ENCODE measurements around the gene CRACR2A. TPM values are rescaled to one million over a fixed set of nuclear protein-coding genes. Genes with fewer than 3 reads are reported as not detected.

CRACR2A gene
- total and polyA plus RNA-seq, 10 of the 15 experiments (the other 5 are each of a cell fraction or from before 2014, with no cell fraction given): 2.1 to 18.0 (median 13.2) TPM

- Histone ChIP-seq H3K4me2 (ENCODE audit: control insufficient read depth, insufficient read depth) (no peak overlapping the region), H2AFZ (ENCODE audit: control insufficient read depth, low read depth, low read length) (no peak overlapping the region), H3K4me1 (ENCODE audit: control insufficient read depth, insufficient read depth, low read length) (no peaks in the 10 kb centered on the region), H3K79me2 (ENCODE audit: control insufficient read depth, insufficient read depth, low read length) (no peaks in the 10 kb centered on the region), H4K20me1 (ENCODE audit: control insufficient read depth, insufficient read depth) (no peaks in the 10 kb centered on the region; the same call in 1 of the 2 replicates), H3K36me3 (ENCODE audit: control insufficient read depth in 2 of 2, insufficient read depth in 2 of 2, low read length in 1 of 2) (no peaks in the 10 kb centered on the region), H3K27me3 (replicated peaks in 1 of 2; ENCODE audit: control insufficient read depth in 2 of 2, insufficient read depth in 2 of 2, low read length in 1 of 2) (peaks cover 0 to 3% of the 10 kb centered on the region in 2 experiments; a peak in 1 of 4 replicates), H3K4me3 (no peak overlapping the region), H3K9ac (ENCODE audit: control insufficient read depth, insufficient read depth, low read length) (no peak overlapping the region), H3K27ac (ENCODE audit: control insufficient read depth, insufficient read depth) (no peak overlapping the region), H3K9me3 (replicated peaks; ENCODE audit: control insufficient read depth, insufficient read depth, low read length) (no peaks in the 10 kb centered on the region)
- DNase-seq (ENCODE audit: low read depth, low spot score) (no peak), ATAC-seq (no peak; the same call in 2 of the 3 replicates), FAIRE-seq (no peak)
- TF ChIP-seq ETV6 (conservative IDR thresholded peaks at IDR 0.05 in 1 of 2, IDR thresholded peaks at IDR 0.05 in 1 of 2; ENCODE audit: borderline replicate concordance in 1 of 2, low read depth in 1 of 2) (no peak), PAX8 (IDR thresholded peaks at IDR 0.05) (no peak), ASH2L (IDR thresholded peaks at IDR 0.05; ENCODE audit: borderline replicate concordance, low read depth) (no peak), SRF (IDR thresholded peaks at IDR 0.05; ENCODE audit: low read depth in 2 of 2, low read length in 2 of 2) (no peak), HDGF (IDR thresholded peaks at IDR 0.05) (no peak)
- ChIA-PET CTCF (no interaction called here), RAD21 (ENCODE audit: unreplicated experiment) (no interaction called here), SMC1A (ENCODE audit: uncharacterized antibody, unreplicated experiment) (no interaction called here), POLR2A (no interaction called here)
- 28% methylated on average over 7 of the region's 7 CpGs for WGBS (ENCODE audit: insufficient coverage, insufficient replicate concordance, low lambda C conversion rate, missing lambda C conversion rate)
- BruUV-seq (replicated peaks): no TSS peak
- in situ Hi-C loops (cut with MboI) (no loop called here), intact Hi-C loops (cut with micrococcal nuclease; ENCODE audit: unreplicated experiment) (no loop called here)
These were observed 149.3 kb downstream of the CRACR2A start for GRCh38 chr12:3603576-3603975.

GRCh38 chr12:3602488-3602887, 150.4 kb downstream of the CRACR2A start:
- no peaks in the 10 kb centered on the region for H3K36me3 ChIP-seq (ENCODE audit: control insufficient read depth in 2 of 2, insufficient read depth in 2 of 2, low read length in 1 of 2)
- H3K4me2 ChIP-seq (ENCODE audit: control insufficient read depth, insufficient read depth): no peak overlapping the region
- H3K4me3 ChIP-seq: no peak overlapping the region
- peaks cover 0 to 3% of the 10 kb centered on the region in 2 experiments; a peak in 1 of 4 replicates for H3K27me3 ChIP-seq (replicated peaks in 1 of 2; ENCODE audit: control insufficient read depth in 2 of 2, insufficient read depth in 2 of 2, low read length in 1 of 2)
- H3K79me2 ChIP-seq (ENCODE audit: control insufficient read depth, insufficient read depth, low read length): no peaks in the 10 kb centered on the region
- H4K20me1 ChIP-seq (ENCODE audit: control insufficient read depth, insufficient read depth): no peaks in the 10 kb centered on the region; the same call in 1 of the 2 replicates
- no peak for FAIRE-seq
- ChIA-PET POLR2A (no interaction called here), SMC1A (ENCODE audit: uncharacterized antibody, unreplicated experiment) (no interaction called here), CTCF (no interaction called here), RAD21 (ENCODE audit: unreplicated experiment) (no interaction called here)
- H3K4me1 ChIP-seq (ENCODE audit: control insufficient read depth, insufficient read depth, low read length): no peaks in the 10 kb centered on the region
- H3K9me3 ChIP-seq (replicated peaks; ENCODE audit: control insufficient read depth, insufficient read depth, low read length): no peaks in the 10 kb centered on the region
- H2AFZ ChIP-seq (ENCODE audit: control insufficient read depth, low read depth, low read length): no peak overlapping the region
- no peak for DNase-seq (ENCODE audit: low read depth, low spot score)
- in situ Hi-C loops (cut with MboI) (no loop called here), intact Hi-C loops (cut with micrococcal nuclease; ENCODE audit: unreplicated experiment) (no loop called here)
- ATAC-seq: no peak
- 51% methylated on average over 11 of the region's 11 CpGs for WGBS (ENCODE audit: insufficient coverage, insufficient replicate concordance, low lambda C conversion rate, missing lambda C conversion rate)
- no peak for TF ChIP-seq CHD4 (IDR thresholded peaks at IDR 0.05)
- TF ChIP-seq STAT1 (conservative IDR thresholded peaks at IDR 0.05): no peak
- no peak for TF ChIP-seq EED (IDR thresholded peaks at IDR 0.05; ENCODE audit: low read depth)
- TF ChIP-seq, protein P1, sequence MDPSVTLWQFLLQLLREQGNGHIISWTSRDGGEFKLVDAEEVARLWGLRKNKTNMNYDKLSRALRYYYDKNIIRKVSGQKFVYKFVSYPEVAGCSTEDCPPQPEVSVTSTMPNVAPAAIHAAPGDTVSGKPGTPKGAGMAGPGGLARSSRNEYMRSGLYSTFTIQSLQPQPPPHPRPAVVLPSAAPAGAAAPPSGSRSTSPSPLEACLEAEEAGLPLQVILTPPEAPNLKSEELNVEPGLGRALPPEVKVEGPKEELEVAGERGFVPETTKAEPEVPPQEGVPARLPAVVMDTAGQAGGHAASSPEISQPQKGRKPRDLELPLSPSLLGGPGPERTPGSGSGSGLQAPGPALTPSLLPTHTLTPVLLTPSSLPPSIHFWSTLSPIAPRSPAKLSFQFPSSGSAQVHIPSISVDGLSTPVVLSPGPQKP (IDR thresholded peaks at IDR 0.05; ENCODE audit: low read depth, low read length): no peak
- TF ChIP-seq, protein P2, sequence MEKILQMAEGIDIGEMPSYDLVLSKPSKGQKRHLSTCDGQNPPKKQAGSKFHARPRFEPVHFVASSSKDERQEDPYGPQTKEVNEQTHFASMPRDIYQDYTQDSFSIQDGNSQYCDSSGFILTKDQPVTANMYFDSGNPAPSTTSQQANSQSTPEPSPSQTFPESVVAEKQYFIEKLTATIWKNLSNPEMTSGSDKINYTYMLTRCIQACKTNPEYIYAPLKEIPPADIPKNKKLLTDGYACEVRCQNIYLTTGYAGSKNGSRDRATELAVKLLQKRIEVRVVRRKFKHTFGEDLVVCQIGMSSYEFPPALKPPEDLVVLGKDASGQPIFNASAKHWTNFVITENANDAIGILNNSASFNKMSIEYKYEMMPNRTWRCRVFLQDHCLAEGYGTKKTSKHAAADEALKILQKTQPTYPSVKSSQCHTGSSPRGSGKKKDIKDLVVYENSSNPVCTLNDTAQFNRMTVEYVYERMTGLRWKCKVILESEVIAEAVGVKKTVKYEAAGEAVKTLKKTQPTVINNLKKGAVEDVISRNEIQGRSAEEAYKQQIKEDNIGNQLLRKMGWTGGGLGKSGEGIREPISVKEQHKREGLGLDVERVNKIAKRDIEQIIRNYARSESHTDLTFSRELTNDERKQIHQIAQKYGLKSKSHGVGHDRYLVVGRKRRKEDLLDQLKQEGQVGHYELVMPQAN (conservative IDR thresholded peaks at IDR 0.05): no peak
- no peak for TF ChIP-seq CEBPB (IDR thresholded peaks at IDR 0.05; ENCODE audit: borderline replicate concordance in 1 of 2, low read depth in 2 of 2, low read length in 2 of 2)
- TF ChIP-seq POLR2AphosphoS5 (IDR thresholded peaks at IDR 0.05; ENCODE audit: low read length): no peak
- no peak for TF ChIP-seq NRF1 (conservative IDR thresholded peaks at IDR 0.05; ENCODE audit: low read depth, low read length)
- TF ChIP-seq ZNF217 (IDR thresholded peaks at IDR 0.05): no peak
- TF ChIP-seq NFYB (IDR thresholded peaks at IDR 0.05; ENCODE audit: insufficient read depth, low read depth, low read length): no peak
- H3K9ac ChIP-seq (ENCODE audit: control insufficient read depth, insufficient read depth, low read length): no peak overlapping the region
- no peak overlapping the region for H3K27ac ChIP-seq (ENCODE audit: control insufficient read depth, insufficient read depth)
- BruUV-seq (replicated peaks): no TSS peak

All from GM12878 (cell line).